Neutrophil (primary cell): ENCODE results near the gene RTP3.
"Not testable (repeated sequence)": the region's sequence is repeated elsewhere in the genome, so short reads cannot be mapped to it uniquely, and the experiment has no call there.

Source experiments
- H3K27ac ChIP-seq: fragments of 200-600 bp; sonication (generic); 2 replicates; pipeline ENCODE4 v1.5.1; 2016; ENCODE audit warnings: mild to moderate bottlenecking, moderate library complexity
- H3K27me3 ChIP-seq: fragments of 200-600 bp; sonication (generic); 2 replicates; pipeline ENCODE4 v1.6.0; 2016; ENCODE audit warnings: mild to moderate bottlenecking
- H3K36me3 ChIP-seq: fragments of 200-600 bp; sonication (generic); 2 replicates; pipeline ENCODE4 v1.5.1; 2017
- H3K4me1 ChIP-seq, 2 experiments: fragments of 200-600 bp in 1 of 2; sonication (generic) in 1 of 2; 1 replicate in 1 of 2; 2 replicates in 1 of 2; pipeline versions ENCODE4 v1.5.1 to v1.6.1; 2013 to 2016; ENCODE audit warnings: low read depth in 1 of 2, low read length in 1 of 2, mild to moderate bottlenecking in 1 of 2, moderate library complexity in 1 of 2; ENCODE audit not compliant: control insufficient read depth in 1 of 2, insufficient read depth in 1 of 2
- H3K4me3 ChIP-seq, 2 experiments: fragments of 200-600 bp in 1 of 2; sonication (generic) in 1 of 2; 1 replicate in 1 of 2; 2 replicates in 1 of 2; pipeline ENCODE4 v1.5.1; 2013 to 2016; ENCODE audit warnings: low read depth in 1 of 2, low read length in 1 of 2, mild to moderate bottlenecking in 1 of 2, moderate library complexity in 1 of 2
- H3K9me3 ChIP-seq: fragments of 200-600 bp; sonication (generic); 2 replicates; pipeline ENCODE4 v1.5.1; 2016
- CTCF ChIP-seq: fragments of 200-600 bp; sonication (generic); IDR thresholded peaks from 2 replicates; pipeline ENCODE4 v1.5.1; 2016; ENCODE audit warnings: antibody characterized with exemption

Gene RTP3

GRCh38 chr3:46489381-46489780, 8.4 kb upstream of the RTP3 start:
- no peak for TF ChIP-seq CTCF
- no peaks in the 10 kb centered on the region for H3K9me3 ChIP-seq
- no peaks in the 10 kb centered on the region for H3K36me3 ChIP-seq
- no peak overlapping the region for H3K4me3 ChIP-seq
- H3K27me3 ChIP-seq = no peaks in the 10 kb centered on the region
- H3K27ac ChIP-seq = no peak overlapping the region
- peaks cover 37 to 49% of the 10 kb centered on the region in 2 experiments for H3K4me1 ChIP-seq

- Histone ChIP-seq H3K4me3 (no peak overlapping the region), H3K4me1 (peaks cover 37 to 46% of the 10 kb centered on the region in 2 experiments), H3K9me3 (no peaks in the 10 kb centered on the region), H3K27ac (no peak overlapping the region), H3K36me3 (no peaks in the 10 kb centered on the region), H3K27me3 (no peaks in the 10 kb centered on the region)
- no peak for TF ChIP-seq CTCF
These were observed 7.9 kb upstream of the RTP3 start for GRCh38 chr3:46489875-46490274.

GRCh38 chr3:46490338-46491084, 7.3 kb upstream of the RTP3 start:
- Histone ChIP-seq H3K36me3 (no peaks in the 10 kb centered on the region), H3K9me3 (no peaks in the 10 kb centered on the region), H3K27me3 (no peaks in the 10 kb centered on the region), H3K27ac (no peak overlapping the region), H3K4me1 (peaks cover 32 to 40% of the 10 kb centered on the region in 2 experiments), H3K4me3 (no peak overlapping the region)
- no peak for TF ChIP-seq CTCF

GRCh38 chr3:46491089-46492070, 6.4 kb upstream of the RTP3 start:
- no peak overlapping the region for H3K27ac ChIP-seq
- H3K4me1 ChIP-seq = peaks cover 26 to 31% of the 10 kb centered on the region in 2 experiments
- no peak for TF ChIP-seq CTCF
- no peaks in the 10 kb centered on the region for H3K27me3 ChIP-seq
- no peak overlapping the region for H3K4me3 ChIP-seq
- no peaks in the 10 kb centered on the region for H3K36me3 ChIP-seq
- no peaks in the 10 kb centered on the region for H3K9me3 ChIP-seq

- H3K27ac ChIP-seq = no peak overlapping the region
- H3K27me3 ChIP-seq = no peaks in the 10 kb centered on the region
- no peaks in the 10 kb centered on the region for H3K36me3 ChIP-seq
- peaks cover 10 to 17% of the 10 kb centered on the region in 2 experiments for H3K4me1 ChIP-seq
- no peak for TF ChIP-seq CTCF
- H3K9me3 ChIP-seq = no peaks in the 10 kb centered on the region
- H3K4me3 ChIP-seq = no peak overlapping the region
These were observed 4.8 kb upstream of the RTP3 start for GRCh38 chr3:46492890-46493547.

- H3K9me3 ChIP-seq, H3K4me3 ChIP-seq, H3K36me3 ChIP-seq, H3K27me3 ChIP-seq, H3K27ac ChIP-seq, H3K4me1 ChIP-seq: not testable (repeated sequence)
These were observed 3.3 kb upstream of the RTP3 start for GRCh38 chr3:46494491-46494890.
